AG10803 (cell line): ENCODE results near the gene CYB5RL.
"Not testable (repeated sequence)": the region's sequence is repeated elsewhere in the genome, so short reads cannot be mapped to it uniquely, and the experiment has no call there.

ENCODE experiments used
- DNase-seq: peaks from one replicate; pipeline ENCODE4 v3.0.0; 2010; ENCODE audit warnings: low read depth
- H3K4me3 ChIP-seq: 2 replicates; pipeline ENCODE4 v1.5.1; 2011; ENCODE audit warnings: mild to moderate bottlenecking, low read length, control low read depth
- CTCF ChIP-seq: conservative IDR thresholded peaks from 2 replicates; pipeline ENCODE4 v1.5.1; 2011; ENCODE audit warnings: mild to moderate bottlenecking, low read length, control low read depth, inconsistent platforms

Gene CYB5RL

DNA sequence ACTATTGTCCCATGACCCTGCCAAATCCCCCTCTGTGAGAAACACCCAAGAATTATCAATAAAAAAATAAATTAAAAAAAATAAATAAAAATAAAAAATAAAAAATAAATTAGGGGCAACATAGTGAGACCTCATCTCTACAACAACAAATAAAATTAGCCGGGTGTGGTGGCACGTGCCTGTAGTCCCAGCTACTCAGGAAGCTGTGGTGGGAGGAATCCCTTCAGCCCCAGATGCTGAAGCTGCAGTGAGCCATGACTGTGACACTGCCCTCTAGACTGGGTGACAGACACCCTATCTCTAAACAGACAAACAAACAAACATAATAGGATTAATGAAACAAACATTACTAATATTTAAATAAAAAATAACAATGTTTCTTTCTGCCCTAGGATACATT is 34.5 kb upstream of the CYB5RL start:
- TF ChIP-seq CTCF: no peak
- no peak for DNase-seq
- H3K4me3 ChIP-seq: no peak overlapping the region

DNA sequence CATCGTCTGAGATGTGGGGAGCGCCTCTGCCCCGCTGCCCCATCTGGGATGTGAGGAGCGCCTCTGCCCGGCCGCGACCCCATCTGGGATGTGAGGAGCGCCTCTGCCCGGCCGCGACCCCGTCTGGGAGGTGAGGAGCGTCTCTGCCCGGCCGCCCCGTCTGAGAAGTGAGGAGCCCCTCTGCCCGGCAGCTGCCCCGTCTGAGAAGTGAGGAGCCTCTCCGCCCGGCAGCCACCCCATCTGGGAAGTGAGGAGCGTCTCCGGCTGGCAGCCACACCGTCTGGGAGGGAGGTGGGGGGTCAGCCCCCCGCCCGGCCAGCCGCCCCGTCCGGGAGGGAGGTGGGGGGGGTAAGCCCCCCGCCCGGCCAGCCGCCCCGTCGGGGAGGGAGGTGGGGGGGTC is 33.4 kb upstream of the CYB5RL start:
- H3K4me3 ChIP-seq: not testable (repeated sequence)

DNA sequence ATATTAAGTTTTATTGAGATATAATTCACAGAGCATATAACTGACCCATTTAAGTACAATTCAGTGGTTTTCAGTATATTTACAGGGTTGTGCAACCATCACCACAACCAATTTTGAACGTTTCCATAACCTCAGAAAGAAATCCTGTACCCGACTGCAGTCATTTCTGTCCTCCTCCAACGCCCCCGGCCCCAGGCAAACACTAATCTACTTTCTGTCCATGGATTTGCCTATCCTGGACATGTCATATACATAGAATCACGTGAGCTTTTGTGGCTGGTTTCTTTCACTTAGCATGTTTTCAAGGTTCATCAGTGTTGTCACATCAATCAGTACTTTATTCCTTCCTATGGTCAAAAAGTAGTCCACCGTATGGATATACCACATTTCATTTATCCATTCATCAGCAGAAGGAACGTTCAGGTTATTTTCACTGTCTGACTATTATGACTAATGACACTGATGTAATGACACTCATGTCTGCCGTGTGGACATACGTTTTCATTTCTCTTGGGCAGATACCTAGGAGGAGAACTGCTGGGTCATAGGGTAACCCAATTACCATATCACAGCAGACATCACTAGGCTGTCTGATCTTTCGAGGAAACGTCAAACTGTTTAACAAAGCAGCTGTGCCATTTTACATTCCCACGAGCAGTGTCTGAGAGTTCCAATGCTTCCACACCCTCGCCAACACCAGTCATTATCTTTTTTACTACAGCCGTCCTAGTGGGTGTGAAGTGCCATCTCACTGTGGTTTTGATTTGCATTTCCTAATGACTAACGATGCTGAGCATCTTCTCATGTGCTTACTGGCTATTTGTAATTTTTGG is 30.9 kb upstream of the CYB5RL start:
- H3K4me3 ChIP-seq: no peak overlapping the region
- DNase-seq: no peak
- TF ChIP-seq CTCF: no peak

More for the DNA sequence above, 33.4 kb upstream of the CYB5RL start:
- not testable (repeated sequence) for DNase-seq

DNA sequence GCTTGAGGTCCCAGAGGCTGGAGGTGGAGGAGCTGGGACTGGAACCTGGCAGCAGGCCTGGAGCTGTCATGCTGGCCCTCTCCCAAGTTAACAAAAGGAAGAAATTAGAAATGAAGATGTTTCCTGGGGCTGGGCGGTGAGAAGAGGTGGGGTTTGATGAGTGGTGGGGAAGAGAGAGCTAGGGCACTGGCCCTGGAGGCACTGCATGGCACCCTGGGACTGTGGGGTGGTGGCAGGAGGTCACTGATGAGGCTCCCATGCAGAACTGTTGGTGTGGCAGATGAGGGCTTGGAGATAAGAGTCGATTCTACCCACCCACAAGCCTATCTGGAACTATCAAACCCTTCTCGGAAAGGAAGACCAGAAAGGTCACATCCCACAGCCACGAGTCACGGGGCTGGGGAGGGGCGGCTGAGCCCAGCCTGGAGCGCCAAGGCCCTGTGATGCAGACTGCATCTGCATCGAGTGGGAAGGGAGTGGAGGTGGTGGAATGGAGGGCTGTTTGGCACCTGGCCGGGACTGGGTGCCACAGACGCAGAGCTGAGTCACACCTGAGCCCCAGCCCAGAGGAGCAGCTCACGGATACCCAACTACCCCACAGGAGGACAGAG is 29.6 kb upstream of the CYB5RL start:
- no peak for TF ChIP-seq CTCF
- peak; percentile 43 for DNase-seq
- no peak overlapping the region for H3K4me3 ChIP-seq

GRCh38 chr1:54228638-54229079 is 28.8 kb upstream of the CYB5RL start:
- no peak for TF ChIP-seq CTCF
- no peak for DNase-seq
- no peak overlapping the region for H3K4me3 ChIP-seq

DNA sequence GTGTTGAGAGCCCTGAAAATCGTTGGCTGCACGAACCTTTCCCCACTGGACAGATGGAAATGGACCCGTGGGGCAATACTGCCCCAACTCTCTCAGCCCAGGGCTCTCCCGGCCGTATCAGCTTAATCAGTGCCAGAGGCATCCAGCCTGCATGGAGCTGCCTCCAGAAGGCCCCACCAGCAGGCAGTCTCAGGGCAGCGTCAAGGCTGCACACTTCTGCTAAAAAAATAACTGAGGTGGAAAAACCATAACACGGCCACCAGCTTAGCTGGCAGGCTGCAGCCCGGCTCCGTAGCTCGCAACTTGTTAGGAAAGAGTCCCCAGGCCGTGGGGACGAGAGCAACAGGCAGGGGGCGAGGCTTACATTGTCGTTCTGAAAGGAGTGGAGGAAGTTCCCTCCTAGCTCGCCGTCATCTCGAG is 28.1 kb upstream of the CYB5RL start:
- DNase-seq: peak; percentile 5
- TF ChIP-seq CTCF: no peak; the same call in 1 of the 2 replicates
- H3K4me3 ChIP-seq: no peak overlapping the region

GRCh38 chr1:54227091-54227602 is 27.3 kb upstream of the CYB5RL start:
- H3K4me3 ChIP-seq: no peak overlapping the region
- peak; percentile 60 for DNase-seq
- no peak for TF ChIP-seq CTCF
